ENCODE data around the gene PPP1R36. TPM values are rescaled to one million over a fixed set of nuclear protein-coding genes. Genes with fewer than 3 reads are reported as not detected.

Gene PPP1R36, protein sequence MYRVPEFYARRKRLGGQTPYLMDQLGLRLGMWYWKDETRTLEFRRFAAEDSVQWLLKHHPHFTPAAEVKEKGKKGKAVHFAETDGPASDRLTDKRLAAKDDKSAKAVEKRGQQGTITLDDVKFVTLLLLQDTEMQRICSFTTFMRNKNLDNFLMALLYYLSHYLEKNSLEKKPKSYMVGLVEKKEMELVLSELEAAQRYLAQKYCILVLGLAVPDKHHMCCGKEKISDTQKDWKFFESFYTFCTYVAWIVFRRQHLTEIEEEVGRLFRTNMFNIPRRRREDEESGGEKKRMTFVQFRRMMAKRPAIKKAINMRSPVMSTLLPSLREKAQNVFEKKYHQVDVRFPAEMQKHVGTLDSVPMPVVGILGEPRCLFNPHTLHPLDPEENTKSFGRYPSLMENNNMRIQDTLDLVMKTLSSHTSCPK
- total RNA-seq: 0.30 and 0.50 TPM in 2 replicates

DNA sequence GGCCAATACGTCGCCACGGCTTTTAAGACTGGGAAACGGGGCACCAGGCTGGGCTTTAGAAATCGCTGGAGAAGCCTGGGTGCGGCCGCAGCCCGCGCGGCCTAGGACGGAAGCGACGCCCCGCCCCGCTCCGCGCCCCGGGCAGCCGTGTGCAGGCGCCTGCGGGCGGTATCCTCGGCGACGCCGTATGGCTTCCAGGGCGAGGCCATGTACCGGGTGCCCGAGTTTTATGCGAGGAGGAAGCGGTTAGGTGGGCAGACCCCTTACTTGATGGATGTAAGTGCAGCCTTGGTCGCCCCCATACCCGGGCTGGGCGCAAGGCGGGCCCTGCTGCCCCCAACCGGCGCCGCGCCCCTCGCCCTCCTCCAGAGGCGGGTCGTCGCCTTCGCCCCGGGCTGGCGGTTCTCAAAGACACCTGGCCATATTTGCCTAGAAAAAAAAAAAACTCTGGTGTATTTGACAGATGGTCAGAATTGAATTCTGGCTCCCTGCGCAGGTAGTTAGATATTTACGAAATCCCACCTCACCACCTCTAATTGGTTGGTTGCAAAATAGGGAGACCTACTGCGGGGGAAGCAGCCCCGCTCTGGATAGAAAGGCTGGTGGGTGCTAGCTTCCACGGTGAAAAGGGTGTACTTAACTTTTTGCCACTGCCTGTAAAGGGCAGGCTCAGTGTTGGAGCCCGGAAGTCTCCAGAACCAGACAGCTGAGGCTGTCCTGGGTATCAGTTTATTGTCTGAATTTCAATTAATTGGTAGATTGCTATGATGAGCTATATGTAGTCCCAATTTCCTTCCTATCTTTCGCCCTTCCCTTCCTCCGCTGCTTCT is at the start of gene PPP1R36:
PPP1R36 (plus strand) TSS at position 171 of the 830 bp plus-strand sequence; CDS start at position 208, 37 bp downstream.

DNA sequence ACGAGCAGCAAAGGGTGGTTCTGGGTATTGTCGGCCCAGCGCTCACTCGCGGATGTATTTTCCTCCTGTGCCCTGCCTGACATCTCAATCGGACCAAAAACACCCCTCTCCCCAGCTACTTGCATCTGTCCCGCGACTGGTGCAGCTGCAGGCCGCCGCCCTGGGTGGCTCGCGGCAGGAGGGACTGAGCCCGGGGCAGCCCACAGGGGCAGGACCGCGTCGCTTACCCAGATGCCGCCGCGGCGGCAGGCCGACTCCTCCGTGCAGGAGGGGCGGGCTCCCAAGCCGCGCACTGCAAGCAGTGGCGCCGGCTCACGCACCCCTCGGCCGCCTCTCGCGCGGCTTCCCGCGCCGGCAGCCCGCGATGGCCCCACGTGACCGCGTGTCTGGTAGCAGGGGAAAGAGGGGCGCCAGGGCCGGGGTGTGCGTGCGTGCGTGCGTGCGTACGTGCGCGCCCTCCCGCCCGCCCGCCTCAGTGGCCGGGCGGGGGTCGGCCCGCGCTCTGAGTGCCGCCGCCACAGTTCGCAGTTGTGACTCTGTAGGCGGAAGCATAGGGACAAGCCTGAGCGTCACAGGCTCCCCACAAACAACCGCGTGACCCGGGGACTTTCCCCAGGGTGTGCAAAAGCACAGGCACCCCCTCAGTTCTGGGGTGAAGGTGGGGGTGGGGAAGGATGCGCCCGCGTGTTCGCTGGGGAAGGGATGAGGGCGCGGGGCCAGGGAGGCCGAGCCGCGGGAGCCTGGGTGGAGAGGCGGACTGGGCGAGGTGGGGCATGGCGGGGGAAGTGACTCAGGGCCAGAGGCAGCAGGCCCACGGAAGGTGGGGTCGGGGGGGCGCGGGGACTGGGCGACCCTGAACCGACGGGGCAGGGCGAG is 46.1 kb upstream of the PPP1R36 start, which contains the start of gene ZBTB25:
ZBTB25 (minus strand) TSS at position 405 of the 876 bp plus-strand sequence. CDS start 13,305 bp downstream, outside the sequence.

DNA sequence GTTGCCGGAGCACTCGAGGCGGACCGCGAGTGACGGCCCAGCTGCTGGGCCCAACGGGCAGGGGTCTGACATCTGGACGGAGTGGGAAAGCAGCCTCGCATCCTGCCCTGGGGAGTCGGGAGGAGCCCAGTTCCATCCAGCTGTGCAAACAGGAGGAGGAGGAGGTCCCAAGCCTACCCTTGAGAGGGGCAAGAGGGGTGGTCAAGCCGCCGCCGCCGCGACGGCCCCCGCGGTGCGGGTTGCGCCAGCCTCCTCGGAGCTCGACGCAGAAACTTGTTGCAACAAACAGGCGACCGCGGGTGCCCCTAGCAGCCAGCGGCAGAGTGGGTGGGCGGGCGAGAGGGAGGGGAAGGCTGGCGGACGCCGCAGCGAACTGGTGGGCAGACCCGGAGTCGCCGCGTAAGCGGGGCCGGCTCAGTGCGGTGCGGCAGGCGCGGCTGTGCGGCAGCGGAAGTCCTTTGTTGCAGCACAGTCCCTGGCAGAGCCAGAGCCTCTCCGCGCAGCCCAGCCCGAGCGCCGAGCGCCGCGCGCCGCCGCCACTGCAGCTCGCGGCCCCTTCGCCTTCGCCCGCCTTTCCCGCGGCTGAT is 45.4 kb upstream of the PPP1R36 start, which contains the start of gene ZBTB1:
ZBTB1 (plus strand) TSS at position 461 of the 587 bp plus-strand sequence. CDS start 16,735 bp downstream, outside the sequence.

DNA sequence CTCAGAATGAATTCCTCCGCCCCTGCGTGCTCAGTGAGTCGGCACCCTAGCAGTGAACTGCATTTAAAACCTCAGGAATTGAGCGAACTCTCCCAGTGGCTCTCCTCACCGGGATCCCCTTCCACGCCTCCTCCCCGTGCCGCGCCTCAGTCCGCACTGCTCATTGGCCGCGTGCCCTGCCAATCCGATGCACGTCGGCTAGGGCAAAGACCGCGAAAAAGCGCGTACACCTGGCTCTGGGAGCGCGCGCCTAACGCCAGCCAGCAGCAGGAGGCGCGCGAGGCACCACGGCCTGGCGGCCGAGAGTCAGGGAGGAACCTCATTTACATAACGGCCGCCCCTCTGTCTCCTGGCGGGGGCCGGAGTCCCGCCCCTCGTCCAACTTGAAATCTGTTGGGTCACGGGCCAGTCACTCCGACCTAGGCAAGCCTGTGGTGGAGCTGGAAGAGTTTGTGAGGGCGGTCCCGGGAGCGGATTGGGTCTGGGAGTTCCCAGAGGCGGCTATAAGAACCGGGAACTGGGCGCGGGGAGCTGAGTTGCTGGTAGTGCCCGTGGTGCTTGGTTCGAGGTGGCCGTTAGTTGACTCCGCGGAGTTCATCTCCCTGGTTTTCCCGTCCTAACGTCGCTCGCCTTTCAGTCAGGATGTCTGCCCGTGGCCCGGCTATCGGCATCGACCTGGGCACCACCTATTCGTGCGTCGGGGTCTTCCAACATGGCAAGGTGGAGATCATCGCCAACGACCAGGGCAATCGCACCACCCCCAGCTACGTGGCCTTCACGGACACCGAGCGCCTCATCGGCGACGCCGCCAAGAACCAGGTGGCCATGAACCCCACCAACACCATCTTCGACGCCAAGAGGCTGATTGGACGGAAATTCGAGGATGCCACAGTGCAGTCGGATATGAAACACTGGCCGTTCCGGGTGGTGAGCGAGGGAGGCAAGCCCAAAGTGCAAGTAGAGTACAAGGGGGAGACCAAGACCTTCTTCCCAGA is 9.3 kb upstream of the PPP1R36 start, which contains the start of gene HSPA2:
HSPA2 (plus strand) TSS at position 534 of the 995 bp plus-strand sequence; CDS start at position 643, 109 bp downstream.

Other genes starting within 250 kb of the PPP1R36 start
- 76.3 and 84.0 TPM in 2 replicates for gene MTHFD1, start 161.6 kb upstream of the PPP1R36 start, total RNA-seq
- gene AKAP5, start 84.5 kb upstream of the PPP1R36 start, total RNA-seq: 0.15 and 0.17 TPM in 2 replicates
- 2.9 and 4.8 TPM in 2 replicates for gene ZBTB25, start 46.1 kb upstream of the PPP1R36 start, total RNA-seq
- gene ZBTB1, start 45.2 kb upstream of the PPP1R36 start, total RNA-seq: 14.4 and 18.7 TPM in 2 replicates
- gene HSPA2, start 9.2 kb upstream of the PPP1R36 start, total RNA-seq: 10.1 and 10.9 TPM in 2 replicates
- 3.4 and 9.1 TPM in 2 replicates for gene PLEKHG3, start 154.5 kb downstream of the PPP1R36 start, total RNA-seq